H9 (cell line): Measurements from ENCODE around the gene PHF1. TPM values are rescaled to one million over a fixed set of nuclear protein-coding genes. Genes with fewer than 3 reads are reported as not detected.

Source experiments
- DNase-seq: peaks from one replicate; pipeline ENCODE4 v3.0.0-alpha.2; 2017
- H2AFZ ChIP-seq: one replicate; pipeline ENCODE4 v1.6.1; 2013; ENCODE audit warnings: mild to moderate bottlenecking, low read length, control low read depth, moderate library complexity
- H2AK5ac ChIP-seq: 2 replicates; pipeline ENCODE4 v1.6.1; 2013; ENCODE audit warnings: low read length, control low read depth, mixed read lengths; ENCODE audit not compliant: insufficient read length
- H2BK120ac ChIP-seq: one replicate; pipeline ENCODE4 v1.6.1; 2013; ENCODE audit warnings: low read depth, mild to moderate bottlenecking, low read length, control low read depth, inconsistent platforms; ENCODE audit not compliant: poor library complexity, severe bottlenecking
- H2BK12ac ChIP-seq: 2 replicates; pipeline ENCODE4 v1.6.1; 2013; ENCODE audit warnings: low read length, control low read depth, mixed read lengths, low read depth; ENCODE audit not compliant: insufficient read length
- H2BK15ac ChIP-seq: 2 replicates; pipeline ENCODE4 v1.6.1; 2013; ENCODE audit warnings: low read depth, low read length, control low read depth
- H2BK20ac ChIP-seq: one replicate; pipeline ENCODE4 v1.6.1; 2013; ENCODE audit warnings: low read depth, mild to moderate bottlenecking, low read length, control low read depth, inconsistent platforms; ENCODE audit not compliant: poor library complexity, severe bottlenecking
- H2BK5ac ChIP-seq: 2 replicates; pipeline ENCODE4 v1.6.1; 2013; ENCODE audit warnings: low read length, control low read depth, mixed read lengths; ENCODE audit not compliant: insufficient read length
- H3K14ac ChIP-seq: 2 replicates; pipeline ENCODE4 v1.6.1; 2013; ENCODE audit warnings: low read length, control low read depth; ENCODE audit not compliant: insufficient read depth
- H3K18ac ChIP-seq: 2 replicates; pipeline ENCODE4 v1.6.1; 2013; ENCODE audit warnings: low read depth, mild to moderate bottlenecking, mixed read lengths, low read length, control low read depth; ENCODE audit not compliant: insufficient read length
- H3K23ac ChIP-seq: 2 replicates; pipeline ENCODE4 v1.6.1; 2013; ENCODE audit warnings: low read length, control low read depth, mixed read lengths, low read depth; ENCODE audit not compliant: insufficient read length
- H3K23me2 ChIP-seq: 2 replicates; pipeline ENCODE4 v1.6.1; 2013; ENCODE audit warnings: low read depth, mild to moderate bottlenecking, mixed read lengths, low read length, control low read depth; ENCODE audit not compliant: insufficient read length, poor library complexity, severe bottlenecking
- H3K27ac ChIP-seq: 2 replicates; pipeline ENCODE4 v1.5.1; 2013; ENCODE audit warnings: low read length, control low read depth, mixed read lengths, low read depth; ENCODE audit not compliant: insufficient read length
- H3K27me3 ChIP-seq: 2 replicates; pipeline ENCODE4 v1.6.1; 2013; ENCODE audit warnings: low read length, control low read depth, inconsistent platforms; ENCODE audit not compliant: insufficient read depth
- H3K4ac ChIP-seq: 2 replicates; pipeline ENCODE4 v1.6.1; 2013; ENCODE audit warnings: low read depth, mild to moderate bottlenecking, control low read depth, inconsistent platforms, low read length, moderate library complexity
- H3K4me1 ChIP-seq: 2 replicates; pipeline ENCODE4 v1.6.1; 2013; ENCODE audit warnings: low read length, control low read depth, inconsistent platforms; ENCODE audit not compliant: insufficient read depth
- H3K4me2 ChIP-seq: 2 replicates; pipeline ENCODE4 v1.6.1; 2013; ENCODE audit warnings: low read length, control low read depth, mixed read lengths; ENCODE audit not compliant: insufficient read length, insufficient read depth
- H3K56ac ChIP-seq: 2 replicates; pipeline ENCODE4 v1.6.1; 2013; ENCODE audit warnings: low read depth, mild to moderate bottlenecking, mixed read lengths, low read length, control low read depth; ENCODE audit not compliant: insufficient read length
- H3K79me1 ChIP-seq: 2 replicates; pipeline ENCODE4 v1.6.1; 2013; ENCODE audit warnings: low read depth, mild to moderate bottlenecking, moderate library complexity, low read length, control low read depth, inconsistent platforms; ENCODE audit not compliant: insufficient read depth, poor library complexity, severe bottlenecking
- H3K79me2 ChIP-seq: 2 replicates; pipeline ENCODE4 v1.6.1; 2013; ENCODE audit warnings: low read length, control low read depth, inconsistent platforms; ENCODE audit not compliant: insufficient read depth
- H3K9ac ChIP-seq: 2 replicates; pipeline ENCODE4 v1.6.1; 2013; ENCODE audit warnings: low read length, control low read depth, mixed read lengths; ENCODE audit not compliant: insufficient read length; ENCODE audit errors: extremely low read depth
- H3K9me3 ChIP-seq: one replicate; pipeline ENCODE4 v1.6.1; 2013; ENCODE audit warnings: low read depth, low read length, inconsistent platforms; ENCODE audit not compliant: control insufficient read depth
- H3T11ph ChIP-seq: one replicate; pipeline ENCODE4 v1.6.1; 2013; ENCODE audit warnings: mild to moderate bottlenecking, low read length, control low read depth, inconsistent platforms
- H4K20me1 ChIP-seq: one replicate; pipeline ENCODE4 v1.6.1; 2013; ENCODE audit not compliant: control insufficient read depth, insufficient read length, insufficient read depth
- H4K5ac ChIP-seq: 2 replicates; pipeline ENCODE4 v1.6.1; 2013; ENCODE audit warnings: low read depth, mild to moderate bottlenecking, mixed read lengths, low read length, control low read depth; ENCODE audit not compliant: insufficient read length
- H4K8ac ChIP-seq: replicated peaks from 2 replicates; pipeline ENCODE4 v1.6.1; 2013; ENCODE audit warnings: low read length, control low read depth, mixed read lengths, low read depth; ENCODE audit not compliant: insufficient read length
- H4K91ac ChIP-seq: 2 replicates; pipeline ENCODE4 v1.6.1; 2013; ENCODE audit warnings: low read depth, mild to moderate bottlenecking, moderate library complexity, mixed read lengths, low read length, control low read depth; ENCODE audit not compliant: insufficient read length
- H3K27ac Mint-ChIP-seq, 3 experiments: 2 replicates in 2 of 3; 3 replicates in 1 of 3; pipeline ENCODE4 v1.8.0; 2020 to 2021; ENCODE audit warnings: mixed read lengths in 3 of 3, mild to moderate bottlenecking in 1 of 3, moderate library complexity in 1 of 3
- H3K27me3 Mint-ChIP-seq: 2 replicates; pipeline ENCODE4 v1.8.0; 2021; ENCODE audit warnings: low read depth, mild to moderate bottlenecking, moderate library complexity, mixed read lengths
- H3K36me3 Mint-ChIP-seq, 3 experiments: 2 replicates in 2 of 3; 3 replicates in 1 of 3; pipeline ENCODE4 v1.8.0; 2020 to 2021; ENCODE audit warnings: low read depth in 3 of 3, mixed read lengths in 3 of 3; ENCODE audit not compliant: insufficient read depth in 1 of 3
- H3K4me1 Mint-ChIP-seq, 2 experiments: 2 replicates each; pipeline ENCODE4 v1.8.0; 2020; ENCODE audit warnings: mixed read lengths in 2 of 2
- H3K4me3 Mint-ChIP-seq, 2 experiments: 2 replicates in 1 of 2; 3 replicates in 1 of 2; pipeline ENCODE4 v1.8.0; 2020 to 2021; ENCODE audit warnings: mild to moderate bottlenecking in 2 of 2, mixed read lengths in 2 of 2, moderate library complexity in 1 of 2
- H3K9me3 Mint-ChIP-seq, 2 experiments: 2 replicates in 1 of 2; 3 replicates in 1 of 2; pipeline ENCODE4 v1.8.0; 2020; ENCODE audit warnings: mild to moderate bottlenecking in 2 of 2, mixed read lengths in 2 of 2, moderate library complexity in 1 of 2
- CTCF ChIP-seq: fragments of 200-600 bp; sonication (generic); conservative IDR thresholded peaks from 3 replicates; pipeline ENCODE4 v1.8.0; 2021; ENCODE audit warnings: antibody characterized with exemption, mild to moderate bottlenecking
- WGBS: extraction: QIAGEN DNeasy Blood & Tissue Kit; methylation state at CpG from one replicate; pipeline ENCODE4 v1.1.7; 2013; ENCODE audit warnings: missing lambda C conversion rate, low lambda C conversion rate, mixed read lengths; ENCODE audit not compliant: insufficient read length; ENCODE audit errors: extremely low coverage; 5-methylcytosine and 5-hydroxymethylcytosine counted together
- total RNA-seq: library from RNA; stranded (reverse); gene quantifications from 2 replicates; pipeline ENCODE4 v1.2.1, GENCODE V29; 2021

PHF1 gene
- total RNA-seq, 1 experiment from 2014 or later = 56.8 TPM

GRCh38 chr6:33432546-33432945 is 21.7 kb downstream of the PHF1 start:
- no peaks in the 10 kb centered on the region for H3K9me3 Mint-ChIP-seq
- Histone ChIP-seq H3K9me3 (no peaks in the 10 kb centered on the region), H3K56ac (no peak overlapping the region), H4K91ac (no peak overlapping the region), H2BK12ac (peak overlapping the region; percentile 51), H4K8ac (no peak overlapping the region), H4K20me1 (no peaks in the 10 kb centered on the region), H2BK5ac (no peak overlapping the region), H3K4ac (no peak overlapping the region), H3K9ac (peak overlapping the region; percentile 63), H4K5ac (no peak overlapping the region), H3K79me2 (peaks cover 12% of the 10 kb centered on the region; the same call in 1 of the 2 replicates), H2BK15ac (no peak overlapping the region), H3K23ac (no peak overlapping the region), H3K4me2 (peak overlapping the region; percentile 88), H3K23me2 (peaks cover 23% of the 10 kb centered on the region), H3K27me3 (no peaks in the 10 kb centered on the region), H2AFZ (no peak overlapping the region), H3K79me1 (peaks cover 5% of the 10 kb centered on the region), H2BK20ac (no peak overlapping the region), H3K4me1 (peaks cover 16% of the 10 kb centered on the region; the same call in 1 of the 2 replicates), H3K27ac (peak overlapping the region; percentile 86), H2AK5ac (no peak overlapping the region), H3K18ac (peak overlapping the region; percentile 51), H3T11ph (no peak overlapping the region), H3K14ac (peak overlapping the region; percentile 76), H2BK120ac (no peak overlapping the region)
- peaks cover 26 to 39% (median 37%) of the 10 kb centered on the region in 3 experiments for H3K36me3 Mint-ChIP-seq
- H3K27ac Mint-ChIP-seq = peak overlapping the region; percentile 94 to 97 (median 96)
- DNase-seq = no peak
- TF ChIP-seq CTCF = no peak
- no peaks in the 10 kb centered on the region; the same call in 1 of the 2 replicates for H3K27me3 Mint-ChIP-seq
- H3K4me1 Mint-ChIP-seq = peaks cover 55 to 65% of the 10 kb centered on the region in 2 experiments
- H3K4me3 Mint-ChIP-seq = peak overlapping the region; percentile 75 to 81
- no CpG with 5 or more reads among the region's 10 CpGs for WGBS
